ENCODE data around the gene FOXF1. TPM values are rescaled to one million over a fixed set of nuclear protein-coding genes. Genes with fewer than 3 reads are reported as not detected.

FOXF1 gene
- total RNA-seq, 4 donors from 2014 or later, result 10.8 to 44.1 (median 23.4) TPM

- intact Hi-C loops (cut with DNase I; ENCODE audit: low total_unique reads), result loop anchor here (10.0 kb wide), 1 partner anchor 72 kb away; no protein-coding TSS in a partner anchor
- H3K27ac ChIP-seq, result peak overlapping the region; percentile 94 to 99 (median 96)
- in situ Hi-C loops (cut with MboI; ENCODE audit: low pct_ligation_motif_present in 1 of 4, low pct_unique_long_range_greater_than_20kb in 1 of 4, low sequenced_read_pairs in 3 of 4), result no loop called here
Observed at GRCh38 chr16:86496262-86496928, 13.9 kb upstream of the FOXF1 start.

GRCh38 chr16:86496929-86497461 lies 13.3 kb upstream of the FOXF1 start:
- no peak for DNase-seq
- 0 to 26% methylated on average over 1 to 45 of the region's 45 CpGs for WGBS, 2 donors (ENCODE audit: low coverage in 1 of 2)
- Histone ChIP-seq H3K4me1 (peaks cover 3 to 18% (median 7%) of the 10 kb centered on the region in 4 donors), H3K27me3 (peaks cover 92% of the 10 kb centered on the region), H3K4me3 (peak overlapping the region; percentile 29 to 51 (median 36)), H3K27ac (peak overlapping the region; percentile 94 to 99 (median 96)), H3K36me3 (no peaks in the 10 kb centered on the region), H3K9me3 (no peaks in the 10 kb centered on the region)
- in situ Hi-C loops (cut with MboI; ENCODE audit: low pct_ligation_motif_present in 1 of 4, low pct_unique_long_range_greater_than_20kb in 1 of 4, low sequenced_read_pairs in 3 of 4) (no loop called here), intact Hi-C loops (cut with DNase I; ENCODE audit: low total_unique reads) (loop anchor here (10.0 kb wide), 1 partner anchor 72 kb away; no protein-coding TSS in a partner anchor)
- TF ChIP-seq, protein P1, sequence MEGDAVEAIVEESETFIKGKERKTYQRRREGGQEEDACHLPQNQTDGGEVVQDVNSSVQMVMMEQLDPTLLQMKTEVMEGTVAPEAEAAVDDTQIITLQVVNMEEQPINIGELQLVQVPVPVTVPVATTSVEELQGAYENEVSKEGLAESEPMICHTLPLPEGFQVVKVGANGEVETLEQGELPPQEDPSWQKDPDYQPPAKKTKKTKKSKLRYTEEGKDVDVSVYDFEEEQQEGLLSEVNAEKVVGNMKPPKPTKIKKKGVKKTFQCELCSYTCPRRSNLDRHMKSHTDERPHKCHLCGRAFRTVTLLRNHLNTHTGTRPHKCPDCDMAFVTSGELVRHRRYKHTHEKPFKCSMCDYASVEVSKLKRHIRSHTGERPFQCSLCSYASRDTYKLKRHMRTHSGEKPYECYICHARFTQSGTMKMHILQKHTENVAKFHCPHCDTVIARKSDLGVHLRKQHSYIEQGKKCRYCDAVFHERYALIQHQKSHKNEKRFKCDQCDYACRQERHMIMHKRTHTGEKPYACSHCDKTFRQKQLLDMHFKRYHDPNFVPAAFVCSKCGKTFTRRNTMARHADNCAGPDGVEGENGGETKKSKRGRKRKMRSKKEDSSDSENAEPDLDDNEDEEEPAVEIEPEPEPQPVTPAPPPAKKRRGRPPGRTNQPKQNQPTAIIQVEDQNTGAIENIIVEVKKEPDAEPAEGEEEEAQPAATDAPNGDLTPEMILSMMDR (IDR thresholded peaks at IDR 0.05), result no peak
- TF ChIP-seq POLR2A (IDR thresholded peaks at IDR 0.05), result peak; percentile 13
- TF ChIP-seq EP300 (IDR thresholded peaks at IDR 0.05; ENCODE audit: low read depth), result no peak
- TF ChIP-seq POLR2AphosphoS5 (IDR thresholded peaks at IDR 0.05), result peak in 1 of 3 donors; percentile 26

More at GRCh38 chr16:86496262-86496928, 13.9 kb upstream of the FOXF1 start:
- H3K9me3 ChIP-seq, result no peaks in the 10 kb centered on the region
- 6 to 14% methylated on average over 16 to 31 of the region's 34 CpGs for WGBS, 2 donors (ENCODE audit: low coverage in 1 of 2)
- TF ChIP-seq POLR2AphosphoS5 (IDR thresholded peaks at IDR 0.05), result no peak
- TF ChIP-seq, protein P1 (IDR thresholded peaks at IDR 0.05), result no peak
- TF ChIP-seq POLR2A (IDR thresholded peaks at IDR 0.05), result no peak
- TF ChIP-seq EP300 (IDR thresholded peaks at IDR 0.05; ENCODE audit: low read depth), result no peak
- peaks cover 3 to 24% (median 10%) of the 10 kb centered on the region in 4 donors for H3K4me1 ChIP-seq
- peaks cover 92% of the 10 kb centered on the region for H3K27me3 ChIP-seq
- DNase-seq, result no peak
- H3K4me3 ChIP-seq, result peak overlapping the region; percentile 29 to 51 (median 36)
- H3K36me3 ChIP-seq, result no peaks in the 10 kb centered on the region

- peaks cover 0 to 16% (median 6%) of the 10 kb centered on the region in 4 donors for H3K4me1 ChIP-seq
- no peaks in the 10 kb centered on the region for H3K36me3 ChIP-seq
- no peak for DNase-seq
- peaks cover 98% of the 10 kb centered on the region for H3K27me3 ChIP-seq
- WGBS, 2 donors (ENCODE audit: low coverage in 1 of 2), result 20% methylated on average over 19 of the region's 44 CpGs; no CpG with 5 or more reads in 1 of the 2 donors
- intact Hi-C loops (cut with DNase I; ENCODE audit: low total_unique reads), result loop anchor here (10.0 kb wide), 1 partner anchor 73 kb away; no protein-coding TSS in a partner anchor
- H3K4me3 ChIP-seq, result peak overlapping the region; percentile 29 to 51 (median 36)
- in situ Hi-C loops (cut with MboI; ENCODE audit: low pct_ligation_motif_present in 1 of 4, low pct_unique_long_range_greater_than_20kb in 1 of 4, low sequenced_read_pairs in 3 of 4), result no loop called here
- peak overlapping the region; percentile 94 to 99 (median 96) for H3K27ac ChIP-seq
- TF ChIP-seq POLR2AphosphoS5 (IDR thresholded peaks at IDR 0.05), result no peak
- no peak for TF ChIP-seq EP300 (IDR thresholded peaks at IDR 0.05; ENCODE audit: low read depth)
- no peak for TF ChIP-seq POLR2A (IDR thresholded peaks at IDR 0.05)
- TF ChIP-seq, protein P1 (IDR thresholded peaks at IDR 0.05), result no peak
- H3K9me3 ChIP-seq, result no peaks in the 10 kb centered on the region
Observed at GRCh38 chr16:86497551-86498021, 12.7 kb upstream of the FOXF1 start.

DNA sequence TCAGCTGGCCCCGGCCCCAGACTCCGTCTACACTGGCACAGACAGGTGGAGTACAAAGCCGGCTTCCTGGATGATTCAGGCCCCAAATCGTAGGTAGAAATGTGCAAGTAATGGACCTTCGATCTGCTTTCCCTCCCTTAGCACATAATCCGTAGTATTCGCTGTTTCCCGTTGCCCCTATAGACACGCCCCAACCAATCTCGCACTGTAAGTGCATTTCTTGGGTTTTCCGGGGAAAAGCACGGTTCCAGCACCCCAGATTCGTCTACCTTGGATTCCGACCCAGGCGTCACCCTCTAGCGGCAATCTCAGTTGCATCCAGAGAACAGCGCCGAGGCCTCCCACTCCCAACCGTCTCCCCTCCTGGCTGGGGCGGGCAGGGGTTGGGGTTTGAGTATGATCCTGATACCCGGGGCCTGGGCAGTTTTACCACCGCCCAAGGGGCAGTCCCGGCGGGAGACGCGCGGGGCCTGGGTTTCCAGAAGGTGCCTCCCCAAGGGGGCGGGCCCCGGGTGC lies 12.1 kb upstream of the FOXF1 start:
- no peaks in the 10 kb centered on the region for H3K36me3 ChIP-seq
- intact Hi-C loops (cut with DNase I; ENCODE audit: low total_unique reads), result loop anchor here (10.0 kb wide), 1 partner anchor 73 kb away; no protein-coding TSS in a partner anchor
- TF ChIP-seq POLR2A (IDR thresholded peaks at IDR 0.05) (no peak), POLR2AphosphoS5 (IDR thresholded peaks at IDR 0.05) (peak in 1 of 3 donors; percentile 33)
- 7% methylated on average over 29 of the region's 29 CpGs; no CpG with 5 or more reads in 1 of the 2 donors for WGBS, 2 donors (ENCODE audit: low coverage in 1 of 2)
- peaks cover 0 to 11% (median 4%) of the 10 kb centered on the region in 4 donors for H3K4me1 ChIP-seq
- H3K27me3 ChIP-seq, result peaks cover 100% of the 10 kb centered on the region
- H3K4me3 ChIP-seq, result peak overlapping the region; percentile 29 to 51 (median 36)
- no peaks in the 10 kb centered on the region for H3K9me3 ChIP-seq
- in situ Hi-C loops (cut with MboI; ENCODE audit: low pct_ligation_motif_present in 1 of 4, low pct_unique_long_range_greater_than_20kb in 1 of 4, low sequenced_read_pairs in 3 of 4), result no loop called here
- DNase-seq, result no peak
- peak overlapping the region; percentile 94 to 99 (median 96) for H3K27ac ChIP-seq
